HL-60 (cell line): Measurements from ENCODE around the gene SEC63.

Experiments used
- CTCF ChIP-seq: IDR thresholded peaks from one replicate; pipeline ENCODE4 v1.5.1; 2011; ENCODE audit warnings: low read length, control low read depth, inconsistent platforms; ENCODE audit not compliant: insufficient read depth
- GABPA ChIP-seq: IDR thresholded peaks from 2 replicates; pipeline ENCODE4 v1.6.1; 2012; ENCODE audit warnings: low read depth
- POLR2AphosphoS5 ChIP-seq: IDR thresholded peaks from 2 replicates; pipeline ENCODE4 v1.6.1; 2012; ENCODE audit warnings: low read depth
- REST ChIP-seq: IDR thresholded peaks from 2 replicates; pipeline ENCODE4 v1.6.1; 2012; ENCODE audit warnings: low read depth; ENCODE audit not compliant: insufficient replicate concordance
- SPI1 ChIP-seq: IDR thresholded peaks from 2 replicates; pipeline ENCODE4 v1.6.1; 2012; ENCODE audit warnings: low read depth, mild to moderate bottlenecking, borderline replicate concordance

DNA sequence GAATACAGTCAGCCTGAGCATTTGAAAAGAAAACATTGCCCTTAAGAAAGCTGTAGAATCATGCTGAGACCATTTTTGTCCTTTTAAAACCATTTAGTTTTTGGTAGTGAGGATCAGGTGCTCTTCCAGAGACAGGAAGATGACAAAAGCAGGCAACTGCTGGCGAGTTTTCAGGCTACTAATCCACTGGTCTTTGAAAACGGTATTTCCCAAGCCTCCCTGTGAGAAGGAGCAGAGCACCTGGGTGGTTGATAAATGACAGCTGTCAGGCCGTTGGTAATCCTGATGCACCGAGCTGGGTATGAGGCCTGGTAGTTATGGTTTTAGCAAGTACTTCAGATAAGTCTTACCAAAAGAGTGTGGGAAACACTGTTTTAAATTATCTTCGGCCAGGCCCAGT, 10.1 kb upstream of the SEC63 start:
- no peak for TF ChIP-seq CTCF
- TF ChIP-seq REST: no peak
- TF ChIP-seq POLR2AphosphoS5: no peak
- no peak for TF ChIP-seq GABPA
- TF ChIP-seq SPI1: no peak
